NB4 (cell line): ENCODE data around the gene GRN.

Experiments used
- POLR2A ChIP-seq: IDR thresholded peaks from 2 replicates; pipeline ENCODE4 v1.6.1; 2011; ENCODE audit warnings: mild to moderate bottlenecking; ENCODE audit not compliant: insufficient read length; ENCODE audit errors: extremely low read depth
- TF ChIP-seq, protein P1 (sequence below): IDR thresholded peaks from one replicate; pipeline ENCODE4 v1.5.1; 2012; ENCODE audit warnings: low read depth, low read length
- TF ChIP-seq, protein P2 (sequence below): IDR thresholded peaks from 2 replicates; pipeline ENCODE4 v1.6.1; 2011; ENCODE audit warnings: low read depth, low read length

DNA sequence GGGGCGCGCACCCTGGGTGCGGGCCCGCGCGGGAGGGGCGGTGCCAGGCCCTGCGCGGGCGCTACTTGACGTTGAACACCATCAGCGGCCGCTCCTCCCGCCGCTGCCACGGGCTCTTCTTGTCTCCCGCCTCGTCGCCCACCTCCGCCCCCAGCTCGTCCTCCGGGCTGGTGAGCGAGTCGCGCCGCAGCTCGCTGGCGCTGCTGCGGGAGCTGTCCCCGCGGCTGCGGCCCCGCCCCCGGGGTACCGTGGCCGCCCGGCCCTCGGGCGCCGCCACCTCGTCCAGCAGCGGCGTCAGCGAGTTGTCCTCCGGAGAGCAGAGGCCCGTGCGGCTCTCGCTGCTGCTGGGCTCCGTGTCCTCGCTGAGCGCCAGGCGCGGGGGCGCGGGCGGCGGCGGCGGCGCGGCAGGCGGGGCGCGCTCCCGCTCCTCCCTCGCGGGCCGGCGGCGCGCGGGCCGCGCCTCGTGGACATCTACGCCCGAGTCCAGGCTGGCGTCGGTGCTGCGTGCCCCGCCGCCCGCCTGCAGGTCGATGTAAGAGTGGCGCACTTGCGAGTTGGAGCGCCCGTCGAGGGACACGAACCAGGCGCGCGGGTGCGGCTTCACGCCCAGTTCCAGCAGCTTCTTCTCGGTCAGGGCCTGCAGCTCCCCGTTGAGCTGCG lies 8.7 kb downstream of the GRN start:
- TF ChIP-seq POLR2A: no peak
- TF ChIP-seq, protein P1, sequence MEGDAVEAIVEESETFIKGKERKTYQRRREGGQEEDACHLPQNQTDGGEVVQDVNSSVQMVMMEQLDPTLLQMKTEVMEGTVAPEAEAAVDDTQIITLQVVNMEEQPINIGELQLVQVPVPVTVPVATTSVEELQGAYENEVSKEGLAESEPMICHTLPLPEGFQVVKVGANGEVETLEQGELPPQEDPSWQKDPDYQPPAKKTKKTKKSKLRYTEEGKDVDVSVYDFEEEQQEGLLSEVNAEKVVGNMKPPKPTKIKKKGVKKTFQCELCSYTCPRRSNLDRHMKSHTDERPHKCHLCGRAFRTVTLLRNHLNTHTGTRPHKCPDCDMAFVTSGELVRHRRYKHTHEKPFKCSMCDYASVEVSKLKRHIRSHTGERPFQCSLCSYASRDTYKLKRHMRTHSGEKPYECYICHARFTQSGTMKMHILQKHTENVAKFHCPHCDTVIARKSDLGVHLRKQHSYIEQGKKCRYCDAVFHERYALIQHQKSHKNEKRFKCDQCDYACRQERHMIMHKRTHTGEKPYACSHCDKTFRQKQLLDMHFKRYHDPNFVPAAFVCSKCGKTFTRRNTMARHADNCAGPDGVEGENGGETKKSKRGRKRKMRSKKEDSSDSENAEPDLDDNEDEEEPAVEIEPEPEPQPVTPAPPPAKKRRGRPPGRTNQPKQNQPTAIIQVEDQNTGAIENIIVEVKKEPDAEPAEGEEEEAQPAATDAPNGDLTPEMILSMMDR: no peak
- TF ChIP-seq, protein P2, sequence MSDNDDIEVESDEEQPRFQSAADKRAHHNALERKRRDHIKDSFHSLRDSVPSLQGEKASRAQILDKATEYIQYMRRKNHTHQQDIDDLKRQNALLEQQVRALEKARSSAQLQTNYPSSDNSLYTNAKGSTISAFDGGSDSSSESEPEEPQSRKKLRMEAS: no peak
